Activated B cell treated with CpG ODN at 0.5 μM for 24 hours (primary cell): Measurements from ENCODE around the gene STPG2. TPM values are rescaled to one million over a fixed set of nuclear protein-coding genes. Genes with fewer than 3 reads are reported as not detected.

ENCODE experiments used
- ATAC-seq: fragments of 200-7000 bp; cut with Tn5 transposase; one replicate; pipeline ENCODE4 v1.10.0; 2021; ENCODE audit warnings: low read depth, mild to moderate bottlenecking, moderate library complexity
- CTCF ChIA-PET: fragments of 350-600 bp; sonication (Branson Sonifier 250); formaldehyde crosslinking; loops from one replicate; lab custom pipeline; 2021; ENCODE audit warnings: antibody characterized with exemption; lab: Charles Lee
- POLR2A ChIA-PET: fragments of 350-600 bp; sonication (Branson Sonifier 250); formaldehyde crosslinking; loops from one replicate; lab custom pipeline; 2021; ENCODE audit warnings: antibody characterized with exemption; lab: Charles Lee
- DNase-seq: peaks from one replicate; pipeline ENCODE4 v3.0.0; 2022
- H3K27ac Mint-ChIP-seq: one replicate; pipeline ENCODE4 v1.8.0; 2020; ENCODE audit warnings: mixed read lengths
- H3K27me3 Mint-ChIP-seq: one replicate; pipeline ENCODE4 v1.8.0; 2021; ENCODE audit warnings: mixed read lengths
- H3K36me3 Mint-ChIP-seq: one replicate; pipeline ENCODE4 v1.8.0; 2021; ENCODE audit warnings: low read depth, mixed read lengths
- H3K4me1 Mint-ChIP-seq: one replicate; pipeline ENCODE4 v1.8.0; 2021; ENCODE audit warnings: mixed read lengths
- H3K4me3 Mint-ChIP-seq: one replicate; pipeline ENCODE4 v1.8.0; 2020; ENCODE audit warnings: mild to moderate bottlenecking, mixed read lengths
- H3K9me3 Mint-ChIP-seq: one replicate; pipeline ENCODE4 v1.8.0; 2020; ENCODE audit warnings: mixed read lengths
- CTCF ChIP-seq: fragments of 200-600 bp; IDR thresholded peaks from one replicate; pipeline ENCODE4 v1.8.0; 2022; ENCODE audit warnings: antibody characterized with exemption, mild to moderate bottlenecking
- intact Hi-C: fragments of 100-400 bp; cut with micrococcal nuclease; formaldehyde crosslinking; loops from one replicate; pipeline ENCODE4 v1.15.1; 2024
- total RNA-seq: library from RNA; stranded (reverse); gene quantifications from 2 replicates; pipeline ENCODE4 v1.2.3, GENCODE V29; 2022

Gene STPG2
- total RNA-seq, 1 donor from 2014 or later: 0.69 TPM

- no peak for TF ChIP-seq CTCF
- POLR2A ChIA-PET: no interaction called here
These were observed 330.5 kb downstream of the STPG2 start for GRCh38 chr4:97812768-97813167.

GRCh38 chr4:97786306-97786920, 356.9 kb downstream of the STPG2 start:
- ChIA-PET CTCF (no interaction called here), POLR2A (no interaction called here)
- TF ChIP-seq CTCF: no peak
- ATAC-seq (no peak), DNase-seq (no peak)
- no peaks in the 10 kb centered on the region for H3K4me1 Mint-ChIP-seq
- H3K36me3 Mint-ChIP-seq: no peaks in the 10 kb centered on the region
- H3K27ac Mint-ChIP-seq: no peak overlapping the region
- H3K27me3 Mint-ChIP-seq: no peaks in the 10 kb centered on the region
- H3K9me3 Mint-ChIP-seq: peaks cover 7% of the 10 kb centered on the region
- no peak overlapping the region for H3K4me3 Mint-ChIP-seq
- intact Hi-C loops: no loop called here

More at GRCh38 chr4:97812768-97813167, 330.5 kb downstream of the STPG2 start:
- intact Hi-C loops: no loop called here
- Mint-ChIP-seq H3K9me3 (peaks cover 7% of the 10 kb centered on the region), H3K27ac (no peak overlapping the region), H3K4me1 (no peaks in the 10 kb centered on the region), H3K4me3 (no peak overlapping the region), H3K27me3 (no peaks in the 10 kb centered on the region), H3K36me3 (no peaks in the 10 kb centered on the region)
- CTCF ChIA-PET: no interaction called here
- no peak for ATAC-seq
- no peak for DNase-seq

- H3K27ac Mint-ChIP-seq: no peak overlapping the region
- no peak for TF ChIP-seq CTCF
- H3K4me3 Mint-ChIP-seq: no peak overlapping the region
- intact Hi-C loops: no loop called here
- H3K4me1 Mint-ChIP-seq: no peaks in the 10 kb centered on the region
- H3K36me3 Mint-ChIP-seq: no peaks in the 10 kb centered on the region
- peaks cover 4% of the 10 kb centered on the region for H3K9me3 Mint-ChIP-seq
- CTCF ChIA-PET: no interaction called here
- no peak for DNase-seq
- POLR2A ChIA-PET: no interaction called here
- ATAC-seq: no peak
- H3K27me3 Mint-ChIP-seq: no peaks in the 10 kb centered on the region
These were observed 365.1 kb downstream of the STPG2 start for GRCh38 chr4:97778174-97778573.

GRCh38 chr4:97774347-97774989, 368.8 kb downstream of the STPG2 start:
- ChIA-PET CTCF (no interaction called here), POLR2A (no interaction called here)
- no peaks in the 10 kb centered on the region for H3K4me1 Mint-ChIP-seq
- DNase-seq (no peak), ATAC-seq (no peak)
- no peak overlapping the region for H3K4me3 Mint-ChIP-seq
- H3K27ac Mint-ChIP-seq: no peak overlapping the region
- no peaks in the 10 kb centered on the region for H3K27me3 Mint-ChIP-seq
- H3K9me3 Mint-ChIP-seq: peaks cover 3% of the 10 kb centered on the region
- no peak for TF ChIP-seq CTCF
- intact Hi-C loops: no loop called here
- no peaks in the 10 kb centered on the region for H3K36me3 Mint-ChIP-seq

GRCh38 chr4:97770222-97770621, 373.1 kb downstream of the STPG2 start:
- POLR2A ChIA-PET: no interaction called here
- H3K4me1 Mint-ChIP-seq: no peaks in the 10 kb centered on the region
- DNase-seq (no peak), ATAC-seq (no peak)
- no peak overlapping the region for H3K4me3 Mint-ChIP-seq
- no peak for TF ChIP-seq CTCF
- H3K27ac Mint-ChIP-seq: no peak overlapping the region
- H3K27me3 Mint-ChIP-seq: no peaks in the 10 kb centered on the region
- CTCF ChIA-PET: no interaction called here
- no peaks in the 10 kb centered on the region for H3K9me3 Mint-ChIP-seq
- no peaks in the 10 kb centered on the region for H3K36me3 Mint-ChIP-seq
- intact Hi-C loops: no loop called here
